Naive B cell (primary cell): Measurements from ENCODE around the gene HS3ST1. TPM values are rescaled to one million over a fixed set of nuclear protein-coding genes. Genes with fewer than 3 reads are reported as not detected.

Experiments
- ATAC-seq, 2 donors: fragments of 150-1000 bp; cut with Tn5 transposase; 2 replicates each; pipeline ENCODE4 v1.10.0; 2021; ENCODE audit warnings: low read depth in 2 of 2, mild to moderate bottlenecking in 2 of 2, moderate library complexity in 2 of 2
- DNase-seq: peaks from one replicate; pipeline ENCODE4 v3.0.0; 2022
- H3K27ac Mint-ChIP-seq, 6 donors: one replicate each; pipeline ENCODE4 v1.8.0; 2020 to 2022; ENCODE audit warnings: mild to moderate bottlenecking in 6 of 6, mixed read lengths in 6 of 6, moderate library complexity in 5 of 6, inconsistent platforms in 2 of 6
- H3K27me3 Mint-ChIP-seq, 3 donors: one replicate each; pipeline ENCODE4 v1.8.0; 2021 to 2022; ENCODE audit warnings: mixed read lengths in 3 of 3, mild to moderate bottlenecking in 1 of 3
- H3K36me3 Mint-ChIP-seq, 2 donors: one replicate each; pipeline ENCODE4 v1.8.0; 2020 to 2022; ENCODE audit warnings: mixed read lengths in 2 of 2, inconsistent platforms in 1 of 2, mild to moderate bottlenecking in 1 of 2
- H3K4me1 Mint-ChIP-seq, 3 donors: one replicate each; pipeline ENCODE4 v1.8.0; 2020 to 2022; ENCODE audit warnings: mixed read lengths in 3 of 3, inconsistent platforms in 1 of 3, mild to moderate bottlenecking in 1 of 3, moderate library complexity in 1 of 3
- H3K4me3 Mint-ChIP-seq, 8 donors: one replicate each; pipeline ENCODE4 v1.8.0; 2020 to 2022; ENCODE audit warnings: mild to moderate bottlenecking in 8 of 8, mixed read lengths in 8 of 8, moderate library complexity in 8 of 8, inconsistent platforms in 2 of 8
- H3K9me3 Mint-ChIP-seq, 7 donors: one replicate each; pipeline ENCODE4 v1.8.0; 2020 to 2022; ENCODE audit warnings: mixed read lengths in 7 of 7, mild to moderate bottlenecking in 5 of 7, inconsistent platforms in 2 of 7, moderate library complexity in 1 of 7
- polyA plus RNA-seq, 6 donors: library from polyadenylated mRNA; unstranded; fragments of 300-500 nt; fragmentation: Illumina TruSeq; gene quantifications; one replicate each; pipeline ENCODE4 v1.2.3, GENCODE V29; 2021; ENCODE audit warnings: low read depth in 6 of 6

HS3ST1 gene
- polyA plus RNA-seq, 6 donors from 2014 or later, result 5.8 to 23.9 (median 16.0) TPM

DNA sequence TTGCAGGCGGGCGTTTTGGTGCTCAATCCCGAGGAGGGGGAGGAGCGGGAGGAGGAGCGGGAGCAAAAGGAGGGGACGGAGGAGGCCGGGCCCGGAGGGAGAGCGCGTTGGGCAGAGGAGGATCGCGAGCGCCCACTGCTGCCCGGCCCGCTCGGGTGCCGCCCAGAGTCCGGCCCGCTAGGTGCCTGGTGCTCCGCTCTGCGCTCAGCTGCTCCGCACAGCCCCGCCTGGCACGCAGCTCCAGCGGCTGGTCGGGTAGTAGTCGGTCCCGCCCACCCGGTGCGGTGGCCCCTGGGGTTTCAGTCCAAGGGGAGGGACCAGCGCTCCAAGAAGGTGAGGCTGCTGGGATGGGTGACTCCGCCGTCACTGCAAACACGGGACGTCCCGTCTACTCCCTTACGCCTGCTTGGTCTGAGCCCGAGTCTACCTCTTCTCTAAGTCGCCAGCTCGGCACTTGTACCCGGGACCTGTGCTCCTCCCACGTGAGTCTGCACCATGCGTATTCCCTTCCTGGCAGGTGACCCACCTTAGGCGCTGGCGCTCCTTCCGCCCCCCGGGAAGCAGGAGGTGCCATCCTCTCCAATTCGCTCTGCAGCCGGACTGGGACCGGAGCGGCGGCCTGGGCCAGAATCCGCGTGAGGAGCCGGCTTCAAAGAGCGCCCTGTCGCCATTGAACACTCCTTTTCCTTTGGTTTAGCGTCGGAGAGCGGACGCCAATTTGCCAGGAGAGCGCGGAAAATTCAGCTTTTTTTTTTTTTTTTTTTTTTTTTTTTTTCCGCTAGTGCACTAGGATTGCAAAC is 405 bp upstream of the HS3ST1 start:
- ATAC-seq (peak; percentile 87 to 88), DNase-seq (peak; percentile 76)
- H3K36me3 Mint-ChIP-seq, result no peaks in the 10 kb centered on the region
- H3K9me3 Mint-ChIP-seq, result no peaks in the 10 kb centered on the region
- H3K27me3 Mint-ChIP-seq, result no peaks in the 10 kb centered on the region
- peaks cover 46 to 79% (median 75%) of the 10 kb centered on the region in 3 donors for H3K4me1 Mint-ChIP-seq
- peak overlapping the region; percentile 72 to 96 (median 88) for H3K27ac Mint-ChIP-seq
- H3K4me3 Mint-ChIP-seq, result peak overlapping the region; percentile 96 to 99 (median 98)

- ATAC-seq (no peak), DNase-seq (no peak)
- Mint-ChIP-seq H3K27me3 (no peaks in the 10 kb centered on the region), H3K36me3 (peaks cover 0 to 4% of the 10 kb centered on the region in 2 donors), H3K4me1 (peaks cover 54 to 74% (median 69%) of the 10 kb centered on the region in 3 donors), H3K27ac (peak overlapping the region; percentile 22 to 95 (median 76)), H3K4me3 (peak overlapping the region; percentile 96 to 99 (median 98)), H3K9me3 (no peaks in the 10 kb centered on the region)
Observed at GRCh38 chr4:11427121-11427996, 1.3 kb downstream of the HS3ST1 start.

DNA sequence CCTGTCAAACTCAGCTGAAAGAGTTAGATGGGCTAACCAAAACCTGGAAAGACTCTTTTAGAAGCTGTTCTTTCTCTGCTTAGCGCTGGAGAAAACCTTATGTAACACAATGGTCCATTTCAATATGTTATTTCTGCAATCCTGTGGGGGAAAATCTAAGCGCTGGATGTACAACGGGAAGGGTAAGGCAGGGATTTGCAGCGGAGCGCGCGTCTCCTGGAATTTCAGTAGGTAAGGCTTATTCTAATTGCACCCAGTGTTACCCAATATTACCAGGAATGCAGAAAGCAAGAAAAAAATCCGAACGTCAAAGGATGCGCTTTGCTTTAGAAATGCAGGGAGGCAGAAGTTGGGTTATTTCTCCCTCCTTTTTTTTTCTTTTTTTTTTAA is 2.0 kb downstream of the HS3ST1 start:
- DNase-seq (no peak), ATAC-seq (no peak)
- Mint-ChIP-seq H3K9me3 (no peaks in the 10 kb centered on the region), H3K27me3 (no peaks in the 10 kb centered on the region), H3K36me3 (peaks cover 0 to 7% of the 10 kb centered on the region in 2 donors), H3K27ac (peak overlapping the region in 4 of 6 donors; percentile 50 to 92 (median 79)), H3K4me1 (peaks cover 57 to 75% (median 63%) of the 10 kb centered on the region in 3 donors), H3K4me3 (peak overlapping the region; percentile 89 to 99 (median 98))

- Mint-ChIP-seq H3K36me3 (peaks cover 0 to 7% of the 10 kb centered on the region in 2 donors), H3K9me3 (no peaks in the 10 kb centered on the region), H3K27ac (peak overlapping the region in 3 of 6 donors; percentile 13 to 61 (median 48)), H3K4me3 (peak overlapping the region; percentile 9 to 99 (median 89)), H3K27me3 (no peaks in the 10 kb centered on the region), H3K4me1 (peaks cover 60 to 73% (median 63%) of the 10 kb centered on the region in 3 donors)
- no peak for ATAC-seq
- no peak for DNase-seq
Observed at GRCh38 chr4:11426003-11426402, 2.7 kb downstream of the HS3ST1 start.

DNA sequence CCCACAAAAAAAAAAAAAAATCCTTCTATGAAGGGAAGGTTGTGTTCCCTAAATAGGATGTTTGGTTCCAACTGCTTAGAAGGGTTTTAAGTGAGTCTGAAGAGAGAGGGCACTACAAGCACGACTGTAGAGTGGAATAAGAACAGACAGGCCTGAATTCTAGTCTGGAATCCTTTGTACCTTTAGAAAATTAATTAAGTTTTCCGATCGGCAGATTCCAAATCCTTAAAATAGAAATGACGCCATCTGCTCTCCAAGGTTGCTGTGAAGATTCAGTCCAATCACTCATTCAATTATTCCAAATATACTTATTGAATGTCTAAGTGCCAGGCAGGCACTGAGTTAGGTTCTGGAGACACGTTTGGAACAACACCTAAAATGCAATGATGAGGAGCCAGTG is 3.8 kb downstream of the HS3ST1 start:
- H3K36me3 Mint-ChIP-seq, result peaks cover 0 to 7% of the 10 kb centered on the region in 2 donors
- peak overlapping the region in 1 of 6 donors; percentile 22 for H3K27ac Mint-ChIP-seq
- peaks cover 64 to 75% (median 66%) of the 10 kb centered on the region in 3 donors for H3K4me1 Mint-ChIP-seq
- no peaks in the 10 kb centered on the region for H3K9me3 Mint-ChIP-seq
- no peak for ATAC-seq
- no peaks in the 10 kb centered on the region for H3K27me3 Mint-ChIP-seq
- H3K4me3 Mint-ChIP-seq, result peak overlapping the region in 3 of 8 donors; percentile 12 to 99 (median 97)
- no peak for DNase-seq

DNA sequence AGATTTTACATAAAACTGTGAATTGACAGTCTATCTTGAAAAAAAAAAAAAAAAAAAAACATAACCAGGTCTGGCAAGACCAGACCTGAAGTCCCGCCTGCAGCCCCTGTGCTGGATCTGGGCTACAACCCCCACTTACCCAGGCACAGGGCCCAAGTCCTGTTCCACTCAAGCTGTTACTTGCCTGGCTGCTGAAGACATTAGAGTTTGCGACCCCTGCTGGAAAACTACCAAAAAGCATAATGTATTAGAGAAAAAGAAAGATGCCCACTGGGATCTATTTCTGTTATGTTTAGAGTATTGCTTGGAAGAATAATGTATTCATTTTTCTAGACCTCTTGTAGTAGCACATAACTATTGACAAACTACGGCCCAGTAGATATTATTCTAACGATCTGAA is 4.7 kb downstream of the HS3ST1 start:
- DNase-seq (peak; percentile 47), ATAC-seq (no peak)
- H3K27ac Mint-ChIP-seq, result peak overlapping the region in 3 of 6 donors; percentile 13 to 47 (median 21)
- peak overlapping the region in 7 of 8 donors; percentile 12 to 99 (median 55) for H3K4me3 Mint-ChIP-seq
- peaks cover 69 to 71% (median 71%) of the 10 kb centered on the region in 3 donors for H3K4me1 Mint-ChIP-seq
- no peaks in the 10 kb centered on the region for H3K27me3 Mint-ChIP-seq
- no peaks in the 10 kb centered on the region for H3K9me3 Mint-ChIP-seq
- H3K36me3 Mint-ChIP-seq, result peaks cover 4 to 7% of the 10 kb centered on the region in 2 donors

DNA sequence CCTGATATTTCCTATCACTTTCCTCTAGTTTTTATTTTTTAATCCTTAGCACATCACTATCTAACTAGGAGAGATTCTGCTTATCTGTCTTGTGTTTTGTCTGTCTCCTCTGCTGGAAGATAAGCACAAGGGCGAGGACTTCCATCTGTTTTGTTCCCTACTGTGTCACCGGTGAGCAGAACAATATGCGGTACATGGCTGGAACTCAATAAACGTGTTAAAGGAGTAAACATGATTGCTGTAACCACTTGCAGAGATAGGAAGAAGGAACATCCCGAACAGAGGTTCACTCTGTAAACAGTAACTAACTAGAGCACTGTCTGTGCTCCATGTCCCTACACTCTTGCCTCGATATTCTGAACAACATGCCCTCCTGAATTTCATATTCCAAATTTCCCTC is 5.2 kb downstream of the HS3ST1 start:
- H3K36me3 Mint-ChIP-seq, result peaks cover 7 to 8% of the 10 kb centered on the region in 2 donors
- no peak for DNase-seq
- peak overlapping the region in 1 of 6 donors; percentile 30 for H3K27ac Mint-ChIP-seq
- no peak for ATAC-seq
- H3K4me1 Mint-ChIP-seq, result peaks cover 74 to 76% (median 76%) of the 10 kb centered on the region in 3 donors
- peak overlapping the region in 3 of 8 donors; percentile 26 to 58 (median 55) for H3K4me3 Mint-ChIP-seq
- H3K9me3 Mint-ChIP-seq, result no peaks in the 10 kb centered on the region
- H3K27me3 Mint-ChIP-seq, result no peaks in the 10 kb centered on the region

GRCh38 chr4:11421116-11421515 is 7.6 kb downstream of the HS3ST1 start:
- no peak for DNase-seq
- no peak for ATAC-seq
- H3K9me3 Mint-ChIP-seq, result no peaks in the 10 kb centered on the region
- peak overlapping the region in 1 of 8 donors; percentile 45 for H3K4me3 Mint-ChIP-seq
- H3K4me1 Mint-ChIP-seq, result peaks cover 64 to 78% (median 76%) of the 10 kb centered on the region in 3 donors
- no peaks in the 10 kb centered on the region for H3K27me3 Mint-ChIP-seq
- peaks cover 7 to 8% of the 10 kb centered on the region in 2 donors for H3K36me3 Mint-ChIP-seq
- peak overlapping the region in 4 of 6 donors; percentile 18 to 73 (median 40) for H3K27ac Mint-ChIP-seq

- Mint-ChIP-seq H3K4me3 (peak overlapping the region in 1 of 8 donors; percentile 13), H3K9me3 (no peaks in the 10 kb centered on the region), H3K27me3 (no peaks in the 10 kb centered on the region), H3K27ac (peak overlapping the region in 2 of 6 donors; percentile 49 to 73), H3K36me3 (peaks cover 7 to 8% of the 10 kb centered on the region in 2 donors), H3K4me1 (peaks cover 64 to 77% (median 76%) of the 10 kb centered on the region in 3 donors)
- DNase-seq (no peak), ATAC-seq (no peak)
Observed at GRCh38 chr4:11420327-11420726, 8.4 kb downstream of the HS3ST1 start.

- H3K27me3 Mint-ChIP-seq, result no peaks in the 10 kb centered on the region
- no peak for ATAC-seq
- peaks cover 68 to 72% (median 69%) of the 10 kb centered on the region in 3 donors for H3K4me1 Mint-ChIP-seq
- H3K27ac Mint-ChIP-seq, result peak overlapping the region in 4 of 6 donors; percentile 11 to 73 (median 46)
- H3K9me3 Mint-ChIP-seq, result no peaks in the 10 kb centered on the region
- DNase-seq, result no peak
- H3K36me3 Mint-ChIP-seq, result peaks cover 8 to 10% of the 10 kb centered on the region in 2 donors
- H3K4me3 Mint-ChIP-seq, result peak overlapping the region in 1 of 8 donors; percentile 10
Observed at GRCh38 chr4:11418610-11419009, 10.1 kb downstream of the HS3ST1 start.

GRCh38 chr4:11416767-11417113 is 12.0 kb downstream of the HS3ST1 start:
- no peaks in the 10 kb centered on the region for H3K27me3 Mint-ChIP-seq
- H3K9me3 Mint-ChIP-seq, result no peaks in the 10 kb centered on the region
- no peak for DNase-seq
- peaks cover 64 to 82% (median 70%) of the 10 kb centered on the region in 3 donors for H3K4me1 Mint-ChIP-seq
- H3K4me3 Mint-ChIP-seq, result peak overlapping the region in 3 of 8 donors; percentile 61 to 75 (median 69)
- ATAC-seq, result no peak
- peaks cover 6 to 16% of the 10 kb centered on the region in 2 donors for H3K36me3 Mint-ChIP-seq
- peak overlapping the region in 5 of 6 donors; percentile 25 to 90 (median 68) for H3K27ac Mint-ChIP-seq

DNA sequence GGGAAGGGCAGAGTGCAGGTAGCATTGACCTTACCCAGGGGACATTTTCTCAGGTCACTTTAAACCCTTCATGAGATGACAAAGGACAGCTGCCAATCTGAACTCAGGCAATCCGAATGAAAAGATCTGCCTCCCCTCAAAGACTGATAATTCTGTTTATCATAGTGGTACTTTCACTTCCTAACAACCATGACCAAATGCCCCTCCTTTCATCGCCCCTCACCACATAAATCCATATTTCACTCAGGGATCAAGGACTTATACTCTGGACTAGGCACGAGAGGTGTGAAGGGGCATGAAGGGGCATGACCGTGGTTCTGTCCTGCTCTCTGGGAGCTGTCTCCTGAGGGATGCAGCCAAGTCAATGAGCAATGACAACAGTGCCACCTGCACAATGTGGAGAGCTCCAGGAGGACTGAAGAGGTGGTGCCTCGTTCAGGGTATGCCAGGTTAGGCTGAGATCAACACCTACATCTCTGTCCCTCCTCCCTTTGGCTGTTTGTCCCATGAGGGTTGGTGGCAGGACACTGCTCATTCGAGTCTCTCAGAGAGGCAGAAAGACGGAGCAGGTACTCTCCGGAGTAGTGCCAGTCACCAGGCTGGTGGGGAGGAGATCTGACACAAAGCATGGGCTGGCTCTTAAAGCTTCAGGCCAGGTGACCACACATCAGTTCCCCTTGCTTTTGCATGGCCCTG is 12.5 kb downstream of the HS3ST1 start:
- Mint-ChIP-seq H3K27ac (peak overlapping the region; percentile 25 to 90 (median 73)), H3K9me3 (no peaks in the 10 kb centered on the region), H3K4me1 (peaks cover 59 to 77% (median 69%) of the 10 kb centered on the region in 3 donors), H3K36me3 (peaks cover 6 to 16% of the 10 kb centered on the region in 2 donors), H3K27me3 (no peaks in the 10 kb centered on the region), H3K4me3 (peak overlapping the region in 7 of 8 donors; percentile 30 to 78 (median 69))
- DNase-seq (no peak), ATAC-seq (peak in 1 of 2 donors; percentile 28)
